Esophagus mucosa (tissue), 1 donor: Measurements from ENCODE around the gene CTU2. TPM values are rescaled to one million over a fixed set of nuclear protein-coding genes. Genes with fewer than 3 reads are reported as not detected.

Source experiments
- ATAC-seq: fragments of 200-7000 bp; cut with Tn5 transposase; one replicate; pipeline ENCODE4 v1.9.1; 2020
- total RNA-seq: library from RNA; stranded (reverse); gene quantifications from one replicate; pipeline ENCODE4 v1.2.4, GENCODE V29; 2023
- donor health status: DM: yes; HTN: yes; CAD: no.

CTU2 gene
- total RNA-seq, 1 donor from 2014 or later, result 14.3 TPM

- peak; percentile 19 for ATAC-seq
Observed at GRCh38 chr16:88681709-88682451, 24.4 kb upstream of the CTU2 start.

GRCh38 chr16:88684569-88685155 lies 21.6 kb upstream of the CTU2 start:
- no peak for ATAC-seq

- peak; percentile 13 for ATAC-seq
Observed at GRCh38 chr16:88685156-88686061, 20.9 kb upstream of the CTU2 start.

DNA sequence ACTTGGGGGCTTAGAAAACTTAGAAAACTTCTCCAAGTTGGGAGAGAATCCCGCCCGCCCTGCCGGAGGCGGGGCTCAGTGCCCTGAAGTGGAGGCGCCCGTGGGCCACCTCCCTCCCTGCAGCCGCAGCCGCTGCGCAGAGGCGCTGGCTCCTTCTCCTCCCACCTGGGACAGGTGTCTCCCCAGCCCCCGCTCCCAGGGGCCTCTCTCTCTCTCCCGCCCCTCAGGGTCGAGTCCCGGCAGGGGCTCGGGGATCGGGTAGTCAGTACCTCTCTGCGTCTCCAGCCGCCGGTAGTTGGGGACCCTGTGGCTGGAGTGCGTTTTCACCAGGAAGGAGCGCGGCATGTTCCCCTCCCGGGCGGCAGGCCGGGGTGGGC lies 20.3 kb upstream of the CTU2 start:
- ATAC-seq, result peak; percentile 36

DNA sequence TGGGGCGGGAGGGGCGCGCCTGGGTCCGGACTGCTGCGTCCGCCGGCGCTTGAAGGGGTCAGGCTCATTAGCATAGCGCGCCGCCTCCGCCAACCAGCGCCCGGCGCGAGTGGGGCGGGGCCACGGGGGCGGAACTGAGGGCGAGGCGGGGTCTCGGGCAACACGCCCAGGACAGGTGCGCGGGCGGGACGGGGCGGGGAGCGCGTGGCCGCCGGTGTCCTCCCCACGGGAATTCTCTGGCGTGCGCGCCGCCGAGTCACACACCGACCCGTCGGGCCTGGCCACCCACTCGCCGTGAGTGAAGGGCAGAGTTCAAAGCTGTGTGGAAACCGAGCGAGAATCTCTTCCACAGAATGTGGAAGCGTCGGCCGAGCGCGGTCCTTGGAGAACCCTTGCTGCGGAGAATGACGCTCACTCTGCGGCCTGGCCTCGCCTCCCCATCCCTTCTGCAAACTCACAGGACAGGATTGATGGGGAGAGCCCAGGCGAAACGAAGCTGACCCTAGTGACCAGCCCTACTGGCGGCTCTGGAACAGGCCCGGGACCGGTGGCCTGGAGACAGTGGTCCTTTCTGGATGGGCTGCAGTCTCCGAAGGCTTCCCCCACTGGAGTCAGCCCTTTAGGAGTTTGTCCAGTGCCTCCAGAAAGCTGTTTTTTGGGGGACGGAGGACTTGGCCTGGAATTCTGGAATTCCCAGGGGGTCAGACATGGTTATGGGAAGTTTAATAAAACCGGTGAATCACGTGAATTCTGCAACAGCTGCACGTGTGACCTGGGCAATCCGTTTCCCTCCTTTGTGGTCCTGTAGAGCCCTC lies 19.7 kb upstream of the CTU2 start, which contains the start of gene SNAI3:
TSS of gene SNAI3 (minus strand) at position 69 of the 815 bp plus-strand sequence. CDS start 101 bp downstream, outside the sequence.
- peak; percentile 84 for ATAC-seq

- no peak for ATAC-seq
Observed at GRCh38 chr16:88687254-88687576, 19.1 kb upstream of the CTU2 start.

DNA sequence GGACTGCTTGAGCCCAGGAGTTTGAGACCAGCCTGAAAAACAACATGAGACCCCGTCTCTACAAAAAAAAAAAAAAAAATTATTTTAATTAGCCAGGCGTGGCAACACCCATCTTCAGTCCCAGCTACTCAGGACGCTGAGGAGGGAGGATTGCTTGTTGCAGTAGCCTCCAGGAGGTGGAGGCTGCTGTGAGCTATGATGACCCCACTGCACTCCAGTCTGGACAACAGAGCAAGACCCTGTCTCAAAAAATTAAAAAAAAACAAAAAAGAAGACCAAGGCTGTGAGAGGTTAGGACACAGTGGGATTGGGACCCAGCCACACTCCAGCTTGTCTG lies 18.7 kb upstream of the CTU2 start:
- ATAC-seq, result no peak

- ATAC-seq, result no peak
Observed at GRCh38 chr16:88688013-88688778, 18.1 kb upstream of the CTU2 start.

GRCh38 chr16:88690341-88691128 lies 15.8 kb upstream of the CTU2 start:
- no peak for ATAC-seq

DNA sequence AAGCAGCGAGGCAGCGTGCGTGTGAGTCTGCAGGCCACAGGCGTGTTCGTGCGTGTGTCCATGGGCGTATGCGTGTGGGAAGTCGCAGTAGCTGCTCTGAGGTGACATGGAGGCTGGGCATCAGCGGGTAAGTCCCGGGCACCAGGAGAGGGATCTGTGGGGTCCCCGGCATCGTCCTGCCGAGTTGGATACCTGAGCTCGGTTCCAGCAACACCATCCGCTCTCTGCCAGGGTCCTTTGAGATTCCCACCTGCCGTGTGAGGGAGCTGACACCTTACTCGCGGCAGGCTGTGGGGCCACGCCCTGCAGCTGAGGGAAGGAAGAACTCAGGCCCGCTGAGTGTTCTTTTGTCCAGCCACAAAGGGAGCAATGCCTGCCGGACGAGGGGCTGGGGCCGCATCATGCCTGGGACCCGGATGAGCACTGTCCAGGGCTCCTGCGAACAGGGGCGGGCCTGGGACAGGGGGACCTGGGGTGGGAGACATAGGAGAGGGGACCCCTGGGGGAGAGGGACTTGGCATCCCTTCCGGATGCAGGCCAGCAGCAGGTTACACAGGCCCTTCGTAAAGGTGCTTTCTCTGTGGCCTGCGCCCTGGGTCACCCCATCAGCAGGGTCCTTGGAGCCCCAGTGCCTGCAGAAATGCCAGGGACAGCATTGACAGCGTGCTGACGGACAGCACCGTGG lies 15.0 kb upstream of the CTU2 start:
- no peak for ATAC-seq

GRCh38 chr16:88691924-88692560 lies 14.3 kb upstream of the CTU2 start:
- ATAC-seq, result peak; percentile 21

DNA sequence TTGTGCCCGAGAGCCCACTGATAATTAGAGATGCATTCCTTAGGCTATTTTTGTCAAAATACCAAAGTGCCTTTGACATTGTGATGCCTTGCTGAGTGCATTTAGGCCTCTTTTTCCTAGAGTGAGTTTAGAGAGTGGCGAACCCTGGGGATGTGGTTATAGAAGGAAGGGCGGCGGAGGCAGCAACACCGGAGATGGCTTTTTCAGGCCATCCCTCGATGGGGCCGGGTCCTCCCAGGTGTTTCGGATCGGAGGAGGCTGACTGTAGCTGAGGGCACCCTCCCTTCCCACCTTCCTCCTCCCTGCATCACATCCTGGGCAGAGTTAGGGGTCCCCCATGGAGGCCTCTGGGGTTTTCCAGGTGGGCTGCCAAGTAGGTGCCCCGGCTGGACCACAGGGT lies 13.4 kb upstream of the CTU2 start:
- no peak for ATAC-seq

- no peak for ATAC-seq
Observed at GRCh38 chr16:88693420-88694177, 12.7 kb upstream of the CTU2 start.

- no peak for ATAC-seq
Observed at GRCh38 chr16:88694221-88695087, 11.8 kb upstream of the CTU2 start.

- no peak for ATAC-seq
Observed at GRCh38 chr16:88695218-88695617, 11.1 kb upstream of the CTU2 start.

DNA sequence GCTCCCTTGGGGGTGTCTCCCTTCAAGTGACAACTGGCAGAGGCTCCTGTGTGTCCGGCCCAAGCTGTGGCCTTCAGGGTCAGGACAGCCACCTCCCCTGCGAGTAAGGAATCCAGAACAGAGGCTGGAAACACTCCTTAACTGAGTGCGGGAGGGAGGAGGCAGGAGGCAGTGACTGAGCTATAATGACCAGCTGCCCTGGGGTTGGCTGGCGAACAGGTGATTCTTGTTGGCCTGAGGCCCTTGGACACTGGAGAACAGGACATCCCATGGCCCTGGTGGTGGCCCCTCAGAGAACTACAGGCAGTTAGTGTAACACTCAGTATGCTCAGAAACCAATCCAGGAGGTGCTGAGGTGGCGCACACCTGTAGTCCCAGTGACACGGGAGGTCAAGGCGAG lies 10.6 kb upstream of the CTU2 start:
- ATAC-seq, result no peak

DNA sequence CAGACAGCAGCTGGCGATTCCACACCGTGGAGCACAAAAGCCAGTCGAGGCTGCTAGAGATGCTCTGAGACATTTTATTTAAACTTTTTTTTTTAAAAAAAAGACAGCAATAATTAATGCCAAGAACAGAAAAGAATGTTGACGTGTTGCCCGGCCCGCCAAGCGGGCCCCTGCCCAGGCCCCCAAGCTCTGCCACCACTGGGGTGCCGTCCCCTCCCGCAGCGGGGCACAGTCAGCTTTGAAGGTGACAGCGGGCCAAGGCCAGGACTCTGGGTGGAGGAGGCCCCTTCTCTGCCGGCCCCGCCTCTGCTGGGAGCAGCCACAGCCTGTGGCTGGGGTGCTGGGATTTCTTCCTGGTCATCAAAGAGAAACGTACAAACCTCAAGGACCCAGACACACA lies 9.9 kb upstream of the CTU2 start:
- no peak for ATAC-seq
